ENCODE measurements around the gene HSD11B2.

GRCh38 chr16:67426022-67426421 is 4.9 kb upstream of the HSD11B2 start:
- TF ChIP-seq CTCF (conservative IDR thresholded peaks at IDR 0.05) (no peak), ZFX (IDR thresholded peaks at IDR 0.05) (no peak)
